Chondrocyte (in vitro differentiated cells): Measurements from ENCODE around the gene SLC10A1. TPM values are rescaled to one million over a fixed set of nuclear protein-coding genes. Genes with fewer than 3 reads are reported as not detected.

Experiments used
- DNase-seq: peaks from one replicate; pipeline ENCODE4 v3.0.0; 2021; ENCODE audit warnings: mixed read lengths, low spot score
- H3K27ac Mint-ChIP-seq: one replicate; pipeline ENCODE4 v1.8.0; 2021; ENCODE audit warnings: mild to moderate bottlenecking, moderate library complexity, mixed read lengths; ENCODE audit not compliant: unreplicated experiment
- H3K27me3 Mint-ChIP-seq: 2 replicates; pipeline ENCODE4 v1.8.0; 2021; ENCODE audit warnings: low read depth, mixed read lengths
- H3K36me3 Mint-ChIP-seq: 2 replicates; pipeline ENCODE4 v1.8.0; 2021; ENCODE audit warnings: low read depth, mixed read lengths
- H3K4me1 Mint-ChIP-seq: 2 replicates; pipeline ENCODE4 v1.8.0; 2021; ENCODE audit warnings: low read depth, mild to moderate bottlenecking, mixed read lengths
- H3K4me3 Mint-ChIP-seq: one replicate; pipeline ENCODE4 v1.8.0; 2021; ENCODE audit warnings: mild to moderate bottlenecking, moderate library complexity, mixed read lengths; ENCODE audit not compliant: unreplicated experiment
- H3K9me3 Mint-ChIP-seq: 2 replicates; pipeline ENCODE4 v1.8.0; 2021; ENCODE audit warnings: low read depth, mixed read lengths
- total RNA-seq: library from RNA; stranded (reverse); gene quantifications from 3 replicates; pipeline ENCODE4 v1.2.1, GENCODE V29; 2021
- TF ChIP-seq, protein P1 (sequence below): fragments of 200-600 bp; sonication (generic); IDR thresholded peaks from 2 replicates; pipeline ENCODE4 v1.5.0; 2021; ENCODE audit warnings: antibody characterized with exemption, mild to moderate bottlenecking, moderate library complexity

The SLC10A1 gene
- total RNA-seq, 1 donor from 2014 or later = not detected

DNA sequence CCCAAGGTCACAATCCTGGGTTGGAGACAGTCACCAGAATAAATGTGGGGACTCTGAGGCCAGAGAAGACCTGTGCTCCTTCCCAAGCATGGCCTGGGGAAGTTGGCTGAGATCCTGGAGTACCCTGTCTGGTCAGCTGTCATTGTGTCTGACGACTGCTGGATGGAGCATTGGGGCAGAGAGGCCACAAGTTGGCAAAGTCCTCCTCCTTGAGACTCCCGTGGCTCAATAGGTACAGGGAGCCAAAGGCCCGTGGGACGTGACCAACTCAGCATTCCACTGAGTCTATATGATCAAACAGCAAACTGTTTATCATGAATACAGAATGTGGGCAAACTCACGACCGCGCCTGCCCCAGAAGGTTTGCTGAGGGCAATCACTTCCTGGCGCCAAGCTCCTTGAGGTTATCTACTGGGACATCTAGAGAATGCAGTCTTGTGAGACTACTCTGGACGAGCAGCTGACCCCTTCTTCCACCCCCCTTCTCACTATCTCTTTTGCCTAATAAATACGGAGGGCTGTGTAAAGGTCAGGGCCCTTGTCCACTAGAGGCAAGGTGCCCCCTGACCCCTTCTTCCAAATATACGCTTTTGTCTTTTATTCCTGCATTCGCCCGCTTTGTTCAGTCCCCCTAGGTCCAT is 14.3 kb upstream of the SLC10A1 start:
- Mint-ChIP-seq H3K4me3 (no peak overlapping the region), H3K36me3 (no peaks in the 10 kb centered on the region), H3K27ac (no peak overlapping the region), H3K4me1 (no peaks in the 10 kb centered on the region), H3K27me3 (peaks cover 19% of the 10 kb centered on the region), H3K9me3 (no peaks in the 10 kb centered on the region)
- no peak for DNase-seq
- TF ChIP-seq, protein P1, sequence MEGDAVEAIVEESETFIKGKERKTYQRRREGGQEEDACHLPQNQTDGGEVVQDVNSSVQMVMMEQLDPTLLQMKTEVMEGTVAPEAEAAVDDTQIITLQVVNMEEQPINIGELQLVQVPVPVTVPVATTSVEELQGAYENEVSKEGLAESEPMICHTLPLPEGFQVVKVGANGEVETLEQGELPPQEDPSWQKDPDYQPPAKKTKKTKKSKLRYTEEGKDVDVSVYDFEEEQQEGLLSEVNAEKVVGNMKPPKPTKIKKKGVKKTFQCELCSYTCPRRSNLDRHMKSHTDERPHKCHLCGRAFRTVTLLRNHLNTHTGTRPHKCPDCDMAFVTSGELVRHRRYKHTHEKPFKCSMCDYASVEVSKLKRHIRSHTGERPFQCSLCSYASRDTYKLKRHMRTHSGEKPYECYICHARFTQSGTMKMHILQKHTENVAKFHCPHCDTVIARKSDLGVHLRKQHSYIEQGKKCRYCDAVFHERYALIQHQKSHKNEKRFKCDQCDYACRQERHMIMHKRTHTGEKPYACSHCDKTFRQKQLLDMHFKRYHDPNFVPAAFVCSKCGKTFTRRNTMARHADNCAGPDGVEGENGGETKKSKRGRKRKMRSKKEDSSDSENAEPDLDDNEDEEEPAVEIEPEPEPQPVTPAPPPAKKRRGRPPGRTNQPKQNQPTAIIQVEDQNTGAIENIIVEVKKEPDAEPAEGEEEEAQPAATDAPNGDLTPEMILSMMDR = no peak

DNA sequence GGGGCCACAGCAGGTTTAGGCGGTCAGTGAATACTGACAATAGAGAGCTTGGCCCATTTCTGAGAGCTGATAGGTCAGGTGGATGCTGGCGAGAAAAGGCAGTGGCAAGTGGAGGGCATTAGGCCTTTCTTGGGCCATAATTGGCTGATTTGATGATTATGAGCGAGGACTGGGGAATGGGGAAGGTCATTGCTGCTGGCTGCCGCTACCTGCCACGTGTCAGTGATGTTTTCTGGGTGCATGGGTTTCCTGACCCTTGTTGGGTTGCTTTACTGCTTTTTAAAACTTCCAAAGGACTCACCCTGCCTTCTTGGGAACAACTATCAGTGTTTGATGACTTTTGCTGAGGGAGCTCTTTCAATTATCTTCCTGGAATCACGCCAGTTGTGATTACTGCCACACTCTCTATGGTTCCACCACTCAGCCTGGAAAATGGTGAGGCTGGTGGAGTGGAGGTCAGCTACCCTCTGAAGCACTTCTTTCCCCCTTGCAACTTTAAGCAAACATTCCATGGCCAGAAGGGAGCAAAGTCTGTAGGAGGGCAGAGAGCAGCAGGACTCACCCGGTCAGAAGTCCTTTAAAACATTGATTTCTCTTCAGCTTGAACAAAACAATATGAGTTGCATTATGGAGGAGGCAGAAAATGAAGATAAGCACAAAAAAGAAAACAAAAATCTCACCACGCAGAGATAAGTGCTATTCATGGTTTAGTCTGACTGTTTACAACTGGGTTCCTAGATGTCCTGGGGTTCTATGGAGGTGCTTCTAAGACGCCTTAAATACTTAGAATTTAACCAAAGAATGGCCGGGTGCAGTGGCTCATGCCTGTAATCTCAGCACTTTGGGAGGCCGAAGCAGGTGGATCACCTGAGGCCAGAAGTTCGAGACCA is 12.1 kb upstream of the SLC10A1 start:
- Mint-ChIP-seq H3K36me3 (peaks cover 1% of the 10 kb centered on the region), H3K4me1 (no peaks in the 10 kb centered on the region), H3K9me3 (no peaks in the 10 kb centered on the region), H3K27me3 (peaks cover 20% of the 10 kb centered on the region), H3K4me3 (no peak overlapping the region), H3K27ac (no peak overlapping the region)
- no peak for DNase-seq
- TF ChIP-seq, protein P1 = no peak

DNA sequence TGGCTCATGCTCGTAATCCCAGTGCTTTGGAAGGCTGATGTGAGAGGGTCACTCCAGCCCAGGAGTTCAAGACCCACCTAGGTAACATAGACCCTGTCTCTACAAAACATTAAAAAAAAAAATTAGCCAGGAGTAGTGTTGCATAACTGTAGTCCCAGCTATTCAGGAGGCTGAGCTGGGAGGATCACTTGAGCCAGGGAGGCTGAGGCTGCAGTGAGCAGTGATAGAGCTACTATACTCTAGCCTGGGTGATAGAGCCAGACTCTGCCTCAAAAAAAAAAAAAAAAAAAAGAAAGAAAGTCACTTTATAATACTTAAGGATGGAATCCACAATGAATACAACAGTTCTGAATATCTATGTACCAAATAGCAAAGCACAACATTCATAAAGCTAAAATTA is 10.2 kb upstream of the SLC10A1 start:
- Mint-ChIP-seq H3K27me3 (peaks cover 16% of the 10 kb centered on the region), H3K4me1 (no peaks in the 10 kb centered on the region), H3K4me3 (no peak overlapping the region), H3K9me3 (no peaks in the 10 kb centered on the region), H3K36me3 (peaks cover 1% of the 10 kb centered on the region), H3K27ac (no peak overlapping the region)
- TF ChIP-seq, protein P1 = no peak
- DNase-seq = no peak

DNA sequence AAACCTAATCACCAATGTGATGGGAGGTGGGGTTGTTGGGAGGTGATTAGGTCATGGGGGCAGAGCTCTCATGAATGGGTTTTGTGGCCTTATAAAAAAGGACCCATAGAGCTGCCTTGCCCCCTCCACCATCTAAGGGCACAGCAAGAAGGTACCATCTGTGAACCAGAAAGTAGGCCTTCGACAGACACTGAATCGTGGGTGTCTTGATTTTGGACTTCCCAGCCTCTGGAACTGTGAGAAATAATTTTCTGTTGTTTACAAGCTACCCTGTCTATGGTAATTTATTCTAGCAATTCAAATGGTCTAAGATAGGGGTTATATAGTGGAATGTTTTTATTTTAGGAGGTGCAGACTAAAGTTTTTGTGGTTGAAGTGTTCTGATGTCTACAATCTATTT is 7.9 kb upstream of the SLC10A1 start:
- H3K27ac Mint-ChIP-seq = no peak overlapping the region
- no peak overlapping the region for H3K4me3 Mint-ChIP-seq
- peaks cover 1% of the 10 kb centered on the region for H3K36me3 Mint-ChIP-seq
- peaks cover 12% of the 10 kb centered on the region for H3K9me3 Mint-ChIP-seq
- H3K27me3 Mint-ChIP-seq = peaks cover 14% of the 10 kb centered on the region
- no peaks in the 10 kb centered on the region for H3K4me1 Mint-ChIP-seq
- TF ChIP-seq, protein P1 = no peak
- no peak for DNase-seq

DNA sequence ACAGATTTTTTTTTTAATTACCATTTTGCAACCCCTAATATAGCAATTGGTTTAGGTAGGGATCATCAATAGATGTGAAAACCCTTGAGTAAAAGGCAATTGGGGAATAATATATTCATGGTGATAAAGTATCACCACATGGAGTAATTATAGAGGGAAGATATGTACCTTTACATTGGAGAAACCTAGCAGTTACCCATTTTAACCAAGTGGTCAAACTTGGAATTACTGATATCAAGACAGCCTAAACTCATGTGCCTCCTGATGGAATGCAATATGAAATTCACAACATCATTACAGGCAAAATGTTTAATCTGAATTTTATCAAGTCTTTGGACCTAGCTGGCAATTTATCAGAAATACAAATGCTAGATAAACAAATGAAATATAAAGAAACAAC is 6.7 kb upstream of the SLC10A1 start:
- Mint-ChIP-seq H3K27ac (no peak overlapping the region), H3K4me1 (no peaks in the 10 kb centered on the region), H3K36me3 (peaks cover 1% of the 10 kb centered on the region), H3K4me3 (no peak overlapping the region), H3K9me3 (peaks cover 12% of the 10 kb centered on the region), H3K27me3 (peaks cover 15% of the 10 kb centered on the region)
- no peak for DNase-seq
- TF ChIP-seq, protein P1 = peak; percentile 52
